HEK293 (cell line): Measurements from ENCODE around the gene METTL22.

ENCODE experiments used
- CTCF ChIA-PET: fragments of 350-600 bp; formaldehyde crosslinking; extraction: SDS; loops from one replicate; lab custom pipeline; 2021; ENCODE audit warnings: antibody characterized with exemption; lab: Yijun Ruan, JAX
- POLR2A ChIA-PET: fragments of 300-600 bp; formaldehyde crosslinking; extraction: SDS; loops from one replicate; lab custom pipeline; 2020; ENCODE audit warnings: antibody characterized with exemption, inconsistent platforms; lab: Yijun Ruan, JAX
- H3K27ac ChIP-seq: fragments of 200-500 bp; sonication (Bioruptor generic); 2 replicates; pipeline ENCODE4 v1.5.1; 2014; ENCODE audit warnings: low read depth, low read length, control low read depth, inconsistent platforms; ENCODE audit errors: extremely low read depth
- H3K36me3 ChIP-seq, 2 experiments: fragments of 200-500 bp in 1 of 2; sonication (Bioruptor generic) in 1 of 2; 1 replicate in 1 of 2; 2 replicates in 1 of 2; pipeline ENCODE4 v1.5.1; 2014 to 2017; ENCODE audit warnings: inconsistent platforms in 2 of 2, low read length in 2 of 2; ENCODE audit not compliant: control insufficient read depth in 2 of 2, insufficient read depth in 1 of 2
- H3K4me1 ChIP-seq: fragments of 200-500 bp; sonication (Bioruptor generic); 2 replicates; pipeline ENCODE4 v1.5.1; 2014; ENCODE audit warnings: mild to moderate bottlenecking, low read length, inconsistent platforms; ENCODE audit not compliant: control insufficient read depth, insufficient read depth
- H3K4me3 ChIP-seq: 2 replicates; pipeline ENCODE4 v1.5.1; 2011; ENCODE audit warnings: low read depth, mild to moderate bottlenecking, control low read depth, low read length, moderate library complexity
- H3K9me3 ChIP-seq: fragments of 200-500 bp; sonication (Bioruptor generic); 2 replicates; pipeline ENCODE4 v1.5.1; 2014; ENCODE audit warnings: low read depth, low read length, inconsistent platforms; ENCODE audit not compliant: control insufficient read depth, insufficient read depth
- HIC1 ChIP-seq: fragments of 450-650 bp; formaldehyde crosslinking; IDR thresholded peaks from 2 replicates; pipeline ENCODE4 v1.5.1; 2016; ENCODE audit warnings: missing biosample characterization, missing genetic modification characterization
- HOXD13 ChIP-seq: sonication (generic); formaldehyde crosslinking; IDR thresholded peaks from 2 replicates; pipeline ENCODE4 v1.8.0; 2022; ENCODE audit warnings: missing genetic modification reagents, borderline replicate concordance
- IKZF3 ChIP-seq: fragments of 450-650 bp; IDR thresholded peaks from 2 replicates; pipeline ENCODE4 v1.5.0; 2018; ENCODE audit warnings: missing biosample characterization, mild to moderate bottlenecking, missing genetic modification characterization, moderate library complexity
- MYNN ChIP-seq: fragments of 450-650 bp; formaldehyde crosslinking; IDR thresholded peaks from 2 replicates; pipeline ENCODE4 v1.5.1; 2016; ENCODE audit warnings: missing biosample characterization, missing genetic modification characterization, borderline replicate concordance
- PRDM4 ChIP-seq: fragments of 450-650 bp; formaldehyde crosslinking; IDR thresholded peaks from 2 replicates; pipeline ENCODE4 v1.5.1; 2017; ENCODE audit warnings: missing biosample characterization, missing genetic modification characterization
- ZIC2 ChIP-seq: fragments of 450-650 bp; formaldehyde crosslinking; IDR thresholded peaks from 2 replicates; pipeline ENCODE4 v1.5.1; 2016; ENCODE audit warnings: missing biosample characterization, missing genetic modification characterization
- ZNF174 ChIP-seq: fragments of 450-650 bp; formaldehyde crosslinking; IDR thresholded peaks from 2 replicates; pipeline ENCODE4 v1.5.0; 2017; ENCODE audit warnings: missing biosample characterization, mild to moderate bottlenecking, missing genetic modification characterization
- ZNF211 ChIP-seq: fragments of 450-650 bp; formaldehyde crosslinking; IDR thresholded peaks from 2 replicates; pipeline ENCODE4 v1.5.1; 2016; ENCODE audit warnings: low read depth, missing biosample characterization, missing genetic modification characterization
- ZNF449 ChIP-seq: fragments of 450-650 bp; formaldehyde crosslinking; IDR thresholded peaks from 2 replicates; pipeline ENCODE4 v1.5.1; 2017; ENCODE audit warnings: missing biosample characterization, mild to moderate bottlenecking, missing genetic modification characterization, moderate library complexity
- ZNF488 ChIP-seq: fragments of 450-650 bp; formaldehyde crosslinking; IDR thresholded peaks from 2 replicates; pipeline ENCODE4 v1.5.1; 2016; ENCODE audit warnings: missing biosample characterization, missing genetic modification characterization
- ZNF510 ChIP-seq: fragments of 450-650 bp; formaldehyde crosslinking; IDR thresholded peaks from 2 replicates; pipeline ENCODE4 v1.5.1; 2018; ENCODE audit warnings: mild to moderate bottlenecking, missing genetic modification characterization, missing biosample characterization; ENCODE audit not compliant: insufficient replicate concordance
- ZNF639 ChIP-seq: fragments of 450-650 bp; formaldehyde crosslinking; IDR thresholded peaks from 2 replicates; pipeline ENCODE4 v1.5.1; 2016; ENCODE audit warnings: missing biosample characterization, missing genetic modification characterization
- ZNF658 ChIP-seq: fragments of 450-650 bp; formaldehyde crosslinking; IDR thresholded peaks from 2 replicates; pipeline ENCODE4; 2016; ENCODE audit warnings: missing biosample characterization, missing genetic modification characterization
- ZNF704 ChIP-seq: fragments of 450-650 bp; formaldehyde crosslinking; IDR thresholded peaks from 2 replicates; pipeline ENCODE4 v1.5.1; 2016; ENCODE audit warnings: missing biosample characterization, missing genetic modification characterization

Gene METTL22

GRCh38 chr16:8575399-8575798, 46.1 kb upstream of the METTL22 start (continued):
- TF ChIP-seq IKZF3 (tag by site-specific recombination) (no peak), ZNF510 (tag by site-specific recombination) (no peak), ZNF704 (tag by site-specific recombination) (no peak)
- TF ChIP-seq, all 188 proteins: peak for 0

- Histone ChIP-seq H3K9me3 (no peaks in the 10 kb centered on the region), H3K27ac (no peak overlapping the region), H3K4me1 (no peaks in the 10 kb centered on the region), H3K4me3 (no peak overlapping the region), H3K36me3 (no peaks in the 10 kb centered on the region)
- no peak for TF ChIP-seq ZNF211 (tag by site-specific recombination)
- no peak for TF ChIP-seq ZNF658
- TF ChIP-seq ZIC2 (tag by site-specific recombination): peak; percentile 21; the same call in 1 of the 2 replicates
- no peak for TF ChIP-seq HIC1 (tag by site-specific recombination)
- no peak for TF ChIP-seq MYNN (tag by site-specific recombination)
- no peak for TF ChIP-seq HOXD13 (CRISPR knock-in tag)
- TF ChIP-seq ZNF639 (tag by site-specific recombination): no peak
- no peak for TF ChIP-seq ZNF488
- ChIA-PET POLR2A (no interaction called here), CTCF (interaction anchor here (0.7 to 1.0 kb wide), 2 partner anchors 47 to 59 kb away, joined by 3 read pairs; no protein-coding TSS in a partner anchor)
These were observed 45.1 kb upstream of the METTL22 start for GRCh38 chr16:8576141-8577004.

GRCh38 chr16:8577678-8578304, 43.7 kb upstream of the METTL22 start:
- TF ChIP-seq PRDM4 (tag by site-specific recombination): no peak
- TF ChIP-seq ZNF174 (tag by site-specific recombination): no peak
- TF ChIP-seq ZNF449: no peak
- TF ChIP-seq, all 188 proteins: peak for 0
- Histone ChIP-seq H3K4me3 (no peak overlapping the region), H3K9me3 (no peaks in the 10 kb centered on the region), H3K4me1 (no peaks in the 10 kb centered on the region), H3K36me3 (no peaks in the 10 kb centered on the region), H3K27ac (no peak overlapping the region)
- CTCF ChIA-PET: no interaction called here
- POLR2A ChIA-PET: no interaction called here
